ENCODE data around the gene PHLDA3.
A peak's percentile ranks its signal among the peaks of the same experiment; 100 is the strongest.

PHLDA3 gene

GRCh38 chr1:201457508-201457960 is 11.5 kb downstream of the PHLDA3 start:
- DNase-seq (ENCODE audit: low spot score in 2 of 2): no peak
- no peaks in the 10 kb centered on the region for H3K36me3 ChIP-seq (replicated peaks)
- no peaks in the 10 kb centered on the region for H3K27me3 ChIP-seq (ENCODE audit: low read depth)
- H3K4me3 ChIP-seq: no peak overlapping the region
- H3K4me1 ChIP-seq: peaks cover 3% of the 10 kb centered on the region
- in situ Hi-C loops (cut with MboI; ENCODE audit: low sequenced_read_pairs): no loop called here
- H3K9me3 ChIP-seq: no peaks in the 10 kb centered on the region

DNA sequence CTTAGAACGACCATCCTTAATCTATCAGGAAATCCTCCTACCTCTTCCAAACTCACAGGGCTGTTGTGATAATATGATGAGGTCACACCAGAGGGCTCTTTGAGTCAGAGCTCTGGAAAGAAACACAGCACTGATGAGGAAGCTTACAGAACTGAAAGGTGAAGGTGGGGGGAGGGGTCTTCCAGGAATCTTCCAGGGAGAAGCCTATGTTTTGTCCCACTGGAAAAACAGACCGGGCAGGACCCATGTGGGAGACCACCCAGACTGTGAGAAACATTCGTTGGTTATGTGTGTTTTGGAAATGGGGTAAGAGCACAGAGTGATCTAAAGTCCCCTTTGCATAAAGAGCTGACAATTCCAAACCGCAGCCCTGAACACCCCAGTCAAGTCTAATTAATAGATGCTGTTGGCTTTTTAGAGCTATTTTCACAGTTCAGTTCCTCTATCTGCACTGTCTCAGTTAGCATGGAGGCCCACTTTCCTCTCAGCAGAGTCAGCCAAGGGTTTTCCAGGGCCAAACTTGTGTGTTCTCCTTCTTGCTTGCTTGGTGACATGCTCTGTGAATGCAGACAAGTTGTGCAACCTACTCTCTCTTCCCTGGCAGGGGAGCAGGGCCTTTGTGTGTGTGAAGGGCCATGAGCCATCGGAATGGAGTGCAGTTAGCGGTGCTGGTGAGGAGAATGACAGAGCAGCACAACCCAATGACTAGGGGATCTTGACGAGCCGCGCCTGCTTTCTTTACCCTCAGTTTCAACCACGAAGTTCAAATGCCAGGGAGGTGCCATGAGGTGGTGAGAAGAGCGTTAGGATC is 12.3 kb downstream of the PHLDA3 start:
- peaks cover 3% of the 10 kb centered on the region for H3K4me1 ChIP-seq
- H3K9me3 ChIP-seq: no peaks in the 10 kb centered on the region
- H3K27me3 ChIP-seq (ENCODE audit: low read depth): no peaks in the 10 kb centered on the region
- H3K4me3 ChIP-seq: no peak overlapping the region
- H3K36me3 ChIP-seq (replicated peaks): no peaks in the 10 kb centered on the region
- no peak for DNase-seq (ENCODE audit: low spot score in 2 of 2)
- in situ Hi-C loops (cut with MboI; ENCODE audit: low sequenced_read_pairs): no loop called here

- Histone ChIP-seq H3K4me3 (no peak overlapping the region), H3K4me1 (peaks cover 3% of the 10 kb centered on the region), H3K36me3 (replicated peaks) (no peaks in the 10 kb centered on the region), H3K27me3 (ENCODE audit: low read depth) (no peaks in the 10 kb centered on the region), H3K9me3 (no peaks in the 10 kb centered on the region)
- in situ Hi-C loops (cut with MboI; ENCODE audit: low sequenced_read_pairs): no loop called here
- DNase-seq (ENCODE audit: low spot score in 2 of 2): no peak
Observed at GRCh38 chr1:201455098-201455497, 13.9 kb downstream of the PHLDA3 start.

- peaks cover 3% of the 10 kb centered on the region for H3K4me1 ChIP-seq
- no peaks in the 10 kb centered on the region for H3K9me3 ChIP-seq
- no peaks in the 10 kb centered on the region for H3K36me3 ChIP-seq (replicated peaks)
- no peaks in the 10 kb centered on the region for H3K27me3 ChIP-seq (ENCODE audit: low read depth)
- DNase-seq (ENCODE audit: low spot score in 2 of 2): no peak
- in situ Hi-C loops (cut with MboI; ENCODE audit: low sequenced_read_pairs): no loop called here
- no peak overlapping the region for H3K4me3 ChIP-seq
Observed at GRCh38 chr1:201454608-201455007, 14.4 kb downstream of the PHLDA3 start.

DNA sequence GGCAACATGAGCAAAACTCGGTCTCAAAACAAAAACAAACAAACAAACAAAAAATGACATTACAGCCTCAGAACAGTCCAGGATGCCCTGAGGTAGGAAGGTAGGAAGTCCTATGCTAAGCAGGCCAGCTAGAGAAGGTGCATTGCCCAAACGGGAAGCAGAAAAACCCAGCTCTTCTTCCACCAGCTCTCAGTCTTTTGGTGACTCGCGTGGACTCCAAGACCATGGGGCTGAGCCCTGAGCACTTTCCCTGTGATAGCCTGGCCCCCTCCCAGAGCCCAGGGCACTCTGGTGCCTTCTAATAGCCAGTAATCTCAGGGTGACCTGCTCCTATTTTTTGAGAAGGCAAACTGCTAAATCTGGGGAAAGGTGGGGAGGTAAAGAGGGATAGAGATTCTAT is 16.1 kb downstream of the PHLDA3 start:
- no peak overlapping the region for H3K4me3 ChIP-seq
- DNase-seq (ENCODE audit: low spot score in 2 of 2): no peak
- H3K36me3 ChIP-seq (replicated peaks): no peaks in the 10 kb centered on the region
- H3K27me3 ChIP-seq (ENCODE audit: low read depth): no peaks in the 10 kb centered on the region
- in situ Hi-C loops (cut with MboI; ENCODE audit: low sequenced_read_pairs): no loop called here
- no peaks in the 10 kb centered on the region for H3K9me3 ChIP-seq
- peaks cover 3% of the 10 kb centered on the region for H3K4me1 ChIP-seq

DNA sequence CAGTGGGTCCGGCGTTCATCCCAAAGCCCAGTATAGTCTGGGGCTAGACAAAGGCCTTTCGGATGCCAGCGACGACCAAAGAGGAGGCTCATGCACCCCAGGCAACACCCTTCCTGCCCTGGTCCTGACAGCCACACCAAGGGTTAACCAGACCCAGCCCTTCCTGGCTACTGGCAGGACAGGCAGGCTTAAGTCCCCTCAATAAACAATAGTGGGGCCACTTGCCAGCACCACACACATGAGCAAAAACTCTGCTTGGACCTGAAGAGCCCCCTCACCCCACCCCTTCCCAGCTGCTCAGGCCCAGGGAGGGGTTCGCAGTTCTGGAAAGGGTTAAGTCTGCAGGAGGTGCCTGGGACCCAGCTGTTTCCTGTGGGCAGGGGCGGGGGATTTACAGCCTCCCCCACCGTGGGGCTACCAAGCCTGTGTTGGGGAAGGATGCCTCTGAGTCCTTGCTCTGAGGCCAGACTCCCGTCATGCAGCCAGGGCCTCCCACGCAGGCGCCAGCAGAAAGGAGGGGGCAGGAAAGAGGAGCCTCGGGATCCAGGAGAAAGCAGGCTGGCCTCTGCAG is 18.2 kb downstream of the PHLDA3 start:
- in situ Hi-C loops (cut with MboI; ENCODE audit: low sequenced_read_pairs): no loop called here
- Histone ChIP-seq H3K27me3 (ENCODE audit: low read depth) (no peaks in the 10 kb centered on the region), H3K9me3 (no peaks in the 10 kb centered on the region), H3K4me3 (no peak overlapping the region), H3K4me1 (no peaks in the 10 kb centered on the region), H3K36me3 (replicated peaks) (no peaks in the 10 kb centered on the region)
- no peak for DNase-seq (ENCODE audit: low spot score in 2 of 2)

DNA sequence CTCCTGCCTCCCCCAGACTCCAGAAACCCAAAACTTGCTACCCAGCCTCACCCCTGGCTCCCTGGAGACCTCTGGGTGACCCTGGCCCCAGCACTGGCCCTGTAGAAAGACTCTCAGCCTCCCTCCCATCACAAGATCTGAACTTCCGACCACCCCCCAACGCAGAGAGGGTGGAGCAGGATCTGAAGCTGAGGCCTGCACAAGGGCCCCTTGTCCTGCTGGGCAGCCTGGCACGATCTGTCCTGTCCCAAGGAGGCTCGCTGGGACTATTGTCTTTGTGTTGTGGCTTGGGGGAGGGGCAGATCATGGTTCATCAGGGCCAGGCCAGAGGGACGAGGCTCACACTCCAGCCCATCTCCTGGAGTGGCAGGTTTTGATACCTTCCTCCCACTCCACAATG is 20.0 kb downstream of the PHLDA3 start:
- Histone ChIP-seq H3K36me3 (replicated peaks) (no peaks in the 10 kb centered on the region), H3K4me3 (no peak overlapping the region), H3K27me3 (ENCODE audit: low read depth) (no peaks in the 10 kb centered on the region), H3K4me1 (no peaks in the 10 kb centered on the region), H3K9me3 (no peaks in the 10 kb centered on the region)
- in situ Hi-C loops (cut with MboI; ENCODE audit: low sequenced_read_pairs): loop anchor here (5.0 kb wide), 1 partner anchor 68 kb away; no protein-coding TSS in a partner anchor
- DNase-seq (ENCODE audit: low spot score in 2 of 2): no peak

DNA sequence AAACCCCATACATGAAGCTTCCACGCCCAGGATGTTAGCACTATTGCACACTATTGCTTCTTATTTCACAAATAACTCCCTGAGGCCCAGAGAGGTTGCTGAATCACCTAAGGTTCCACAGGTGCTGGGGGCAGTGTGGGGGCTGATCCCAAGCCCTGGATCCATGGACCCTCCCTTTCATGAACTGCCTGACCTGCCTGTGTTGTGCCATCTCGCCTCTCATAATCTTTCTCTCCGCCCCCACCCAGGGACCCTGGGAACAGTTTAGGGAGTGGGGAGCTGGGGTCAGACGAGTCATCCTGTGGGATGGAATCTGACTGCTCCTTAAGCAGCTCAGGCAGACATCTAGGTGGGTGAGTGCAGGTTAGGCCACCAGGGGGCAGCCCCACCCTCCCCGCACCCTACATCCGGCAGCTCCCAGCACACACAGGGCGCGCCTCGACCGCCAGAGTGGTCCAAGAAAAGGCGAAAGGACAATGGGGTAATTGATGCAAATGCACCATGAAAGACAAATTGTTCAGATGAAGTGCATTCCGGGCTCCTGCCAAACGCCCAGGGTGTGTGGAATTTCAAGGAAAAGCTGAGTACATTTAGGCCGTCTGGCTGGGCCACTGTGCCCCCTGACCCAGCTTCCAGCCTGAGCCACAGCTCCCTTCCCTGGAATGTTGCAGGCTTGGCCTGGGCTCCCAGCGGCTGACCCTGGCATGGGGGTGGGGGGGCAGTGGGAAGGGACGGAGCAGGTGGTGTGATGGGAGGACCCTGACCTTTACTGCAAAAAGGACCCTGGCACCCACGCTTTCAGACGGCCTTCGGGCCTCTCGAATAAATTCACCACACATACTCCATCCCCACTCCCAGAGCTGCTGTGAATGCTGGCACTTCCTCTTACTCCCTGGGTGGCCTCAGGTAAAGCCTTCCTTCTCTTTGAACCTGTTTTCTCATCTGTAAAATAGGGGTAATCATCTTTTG is 20.8 kb downstream of the PHLDA3 start:
- H3K36me3 ChIP-seq (replicated peaks): no peaks in the 10 kb centered on the region
- H3K9me3 ChIP-seq: no peaks in the 10 kb centered on the region
- H3K4me3 ChIP-seq: no peak overlapping the region
- in situ Hi-C loops (cut with MboI; ENCODE audit: low sequenced_read_pairs): loop anchor here (5.0 kb wide), 1 partner anchor 69 kb away; no protein-coding TSS in a partner anchor
- peak; percentile 76 to 89 for DNase-seq (ENCODE audit: low spot score in 2 of 2)
- no peaks in the 10 kb centered on the region for H3K4me1 ChIP-seq
- no peaks in the 10 kb centered on the region for H3K27me3 ChIP-seq (ENCODE audit: low read depth)

GRCh38 chr1:201445310-201445709 is 23.7 kb downstream of the PHLDA3 start:
- H3K4me3 ChIP-seq: no peak overlapping the region
- no peaks in the 10 kb centered on the region for H3K36me3 ChIP-seq (replicated peaks)
- in situ Hi-C loops (cut with MboI; ENCODE audit: low sequenced_read_pairs): loop anchor here (5.0 kb wide), 1 partner anchor 72 kb away; no protein-coding TSS in a partner anchor
- no peaks in the 10 kb centered on the region for H3K9me3 ChIP-seq
- no peak for DNase-seq (ENCODE audit: low spot score in 2 of 2)
- no peaks in the 10 kb centered on the region for H3K27me3 ChIP-seq (ENCODE audit: low read depth)
- H3K4me1 ChIP-seq: no peaks in the 10 kb centered on the region

- no peak for DNase-seq (ENCODE audit: low spot score in 2 of 2)
- Histone ChIP-seq H3K4me1 (no peaks in the 10 kb centered on the region), H3K36me3 (replicated peaks) (no peaks in the 10 kb centered on the region), H3K4me3 (no peak overlapping the region), H3K27me3 (ENCODE audit: low read depth) (no peaks in the 10 kb centered on the region), H3K9me3 (no peaks in the 10 kb centered on the region)
- in situ Hi-C loops (cut with MboI; ENCODE audit: low sequenced_read_pairs): loop anchor here (5.0 kb wide), 1 partner anchor 73 kb away; no protein-coding TSS in a partner anchor
Observed at GRCh38 chr1:201444792-201445191, 24.2 kb downstream of the PHLDA3 start.

DNA sequence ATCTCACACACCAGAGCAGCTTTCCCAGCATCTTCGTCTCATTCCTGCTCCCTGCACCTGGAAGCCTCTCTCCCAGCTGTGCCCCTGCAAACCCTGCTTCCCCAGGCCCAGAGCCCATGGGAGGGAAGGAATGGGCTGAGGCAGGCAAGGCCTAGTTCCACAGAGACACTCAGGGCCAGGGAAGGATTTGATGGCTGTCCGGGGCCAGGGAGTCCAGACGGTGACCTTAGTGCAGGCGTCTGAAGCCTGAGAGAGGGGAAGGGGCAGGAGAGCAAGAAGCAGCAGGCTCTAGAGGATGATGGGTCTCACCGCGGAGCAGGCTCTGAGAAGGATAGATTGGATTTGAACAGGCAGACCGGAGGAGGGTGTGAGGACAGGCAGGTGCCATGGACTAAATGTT is 25.2 kb downstream of the PHLDA3 start:
- no peak for DNase-seq (ENCODE audit: low spot score in 2 of 2)
- H3K4me1 ChIP-seq: no peaks in the 10 kb centered on the region
- no peaks in the 10 kb centered on the region for H3K27me3 ChIP-seq (ENCODE audit: low read depth)
- no peaks in the 10 kb centered on the region for H3K9me3 ChIP-seq
- in situ Hi-C loops (cut with MboI; ENCODE audit: low sequenced_read_pairs): no loop called here
- H3K36me3 ChIP-seq (replicated peaks): no peaks in the 10 kb centered on the region
- H3K4me3 ChIP-seq: no peak overlapping the region

GRCh38 chr1:201436969-201437368 is 32.0 kb downstream of the PHLDA3 start:
- no peak for DNase-seq (ENCODE audit: low spot score in 2 of 2)
- H3K9me3 ChIP-seq: no peaks in the 10 kb centered on the region
- H3K4me3 ChIP-seq: no peak overlapping the region
- H3K4me1 ChIP-seq: peaks cover 3% of the 10 kb centered on the region; the same call in 1 of the 2 replicates
- no peaks in the 10 kb centered on the region for H3K27me3 ChIP-seq (ENCODE audit: low read depth)
- H3K36me3 ChIP-seq (replicated peaks): no peaks in the 10 kb centered on the region
- in situ Hi-C loops (cut with MboI; ENCODE audit: low sequenced_read_pairs): no loop called here

DNA sequence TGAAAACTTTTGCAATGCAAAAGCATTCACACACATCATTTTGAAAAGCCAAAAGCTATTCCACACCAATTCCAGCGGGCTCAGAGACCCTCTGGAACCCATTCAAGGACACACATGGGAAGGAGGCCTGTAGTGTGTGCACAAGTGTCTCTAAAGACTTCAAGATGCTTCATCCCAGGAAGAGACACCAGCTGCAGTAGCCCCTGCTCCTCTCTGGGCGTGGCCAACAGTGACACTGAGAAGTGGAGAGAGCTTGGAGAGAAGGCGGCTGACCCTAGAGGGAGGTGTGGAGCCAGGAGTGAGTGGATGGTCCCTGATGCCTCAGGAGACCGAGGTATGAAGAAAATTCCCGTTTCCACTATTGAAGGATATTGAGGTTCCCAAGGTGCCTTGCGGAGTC is 32.6 kb downstream of the PHLDA3 start:
- DNase-seq (ENCODE audit: low spot score in 2 of 2): peak in 1 of 2 experiments; percentile 58
- Histone ChIP-seq H3K4me3 (no peak overlapping the region), H3K27me3 (ENCODE audit: low read depth) (no peaks in the 10 kb centered on the region), H3K9me3 (no peaks in the 10 kb centered on the region), H3K36me3 (replicated peaks) (no peaks in the 10 kb centered on the region), H3K4me1 (peaks cover 3% of the 10 kb centered on the region; the same call in 1 of the 2 replicates)
- in situ Hi-C loops (cut with MboI; ENCODE audit: low sequenced_read_pairs): no loop called here

Data from HAP-1 (cell line).